Activated CD4-positive, alpha-beta T cell treated with anti-CD3 and anti-CD28 coated beads, Interleukin-2, amount 10 ng/mL, durations not matched to agents 24 days and 14 days (primary cell): ENCODE data around the gene OXSR1. TPM values are rescaled to one million over a fixed set of nuclear protein-coding genes. Genes with fewer than 3 reads are reported as not detected.

Experiments used
- DNase-seq: peaks from one replicate; pipeline ENCODE4 v3.0.0; 2022
- H3K27ac Mint-ChIP-seq: one replicate; pipeline ENCODE4 v1.8.0; 2022; ENCODE audit warnings: mild to moderate bottlenecking, mixed read lengths
- H3K27me3 Mint-ChIP-seq: one replicate; pipeline ENCODE4 v1.8.0; 2022; ENCODE audit warnings: mixed read lengths
- H3K36me3 Mint-ChIP-seq: one replicate; pipeline ENCODE4 v1.8.0; 2022; ENCODE audit warnings: low read depth, mild to moderate bottlenecking, mixed read lengths
- H3K4me1 Mint-ChIP-seq: one replicate; pipeline ENCODE4 v1.8.0; 2021; ENCODE audit warnings: mixed read lengths
- H3K4me3 Mint-ChIP-seq: one replicate; pipeline ENCODE4 v1.8.0; 2022; ENCODE audit warnings: mild to moderate bottlenecking, moderate library complexity, mixed read lengths
- H3K9me3 Mint-ChIP-seq: one replicate; pipeline ENCODE4 v1.8.0; 2021; ENCODE audit warnings: mixed read lengths
- intact Hi-C: fragments of 100-400 bp; cut with micrococcal nuclease; formaldehyde crosslinking; loops from one replicate; pipeline ENCODE4 v1.15.1; 2023
- total RNA-seq: library from RNA; stranded (reverse); gene quantifications from 2 replicates; pipeline ENCODE4 v1.2.3, GENCODE V29; 2022

Gene OXSR1
- total RNA-seq = 56.4 and 58.3 TPM in 2 replicates

DNA sequence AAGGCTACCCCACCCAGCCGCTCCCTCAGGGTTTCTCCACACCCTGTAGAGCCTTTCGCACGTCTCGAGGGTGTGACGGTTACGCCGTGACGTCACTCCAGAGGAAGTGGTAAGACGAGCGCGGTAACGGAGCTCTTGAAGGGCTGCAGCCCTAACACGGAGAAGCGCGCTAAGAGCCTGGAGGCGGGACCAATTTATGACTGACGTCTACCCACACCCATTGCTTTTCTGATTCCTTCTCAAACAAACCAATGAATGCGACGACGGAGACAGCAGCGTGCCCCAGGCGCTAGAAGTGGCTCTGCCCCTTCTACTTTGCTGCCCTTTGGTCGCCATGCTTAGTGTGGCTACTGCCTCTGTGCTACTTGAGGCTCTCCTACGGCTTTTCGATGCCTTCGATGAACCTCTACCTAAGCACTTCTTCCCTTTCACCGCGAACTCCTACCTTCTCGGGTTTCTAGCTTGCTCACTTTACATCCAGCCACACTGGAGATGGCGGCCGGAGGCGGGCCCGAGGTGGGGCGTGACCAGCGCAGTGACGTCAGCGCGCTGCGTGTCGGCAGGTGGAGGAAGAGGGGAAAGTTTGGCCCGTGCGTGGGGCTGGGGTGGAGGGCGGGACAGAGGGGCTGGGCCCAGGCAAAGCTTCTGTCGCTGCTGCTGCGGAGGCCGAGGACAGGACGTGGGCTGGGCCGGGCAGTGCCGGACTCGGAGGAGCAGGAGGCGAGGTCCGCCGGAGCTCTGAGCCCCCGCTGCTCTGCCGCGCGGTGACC, at the start of gene OXSR1:
TSS of gene OXSR1 (plus strand) at position 586 of the 770 bp plus-strand sequence. CDS start 340 bp downstream, outside the sequence.
- H3K4me3 Mint-ChIP-seq = peak within 1 kb of the TSS; percentile 95
- intact Hi-C loops = loop anchor here (1.0 to 10.0 kb wide), 8 partner anchors 28 to 1240 kb away; partner anchors contain the start of genes ACAA1, ACVR2B, DLEC1 and RPSA
- H3K9me3 Mint-ChIP-seq = no peaks in the 10 kb centered on the region
- H3K27me3 Mint-ChIP-seq = no peaks in the 10 kb centered on the region
- peaks cover 30% of the 10 kb centered on the region for H3K36me3 Mint-ChIP-seq
- DNase-seq = peak; percentile 99
- H3K27ac Mint-ChIP-seq = peak within 1 kb of the TSS; percentile 98
- peaks cover 44% of the 10 kb centered on the region for H3K4me1 Mint-ChIP-seq

GRCh38 chr3:38115645-38116427, 49.5 kb upstream of the OXSR1 start:
- no peak overlapping the region for H3K27ac Mint-ChIP-seq
- H3K27me3 Mint-ChIP-seq = no peaks in the 10 kb centered on the region
- H3K9me3 Mint-ChIP-seq = no peaks in the 10 kb centered on the region
- peaks cover 7% of the 10 kb centered on the region for H3K4me1 Mint-ChIP-seq
- DNase-seq = no peak
- no peak overlapping the region for H3K4me3 Mint-ChIP-seq
- H3K36me3 Mint-ChIP-seq = peaks cover 13% of the 10 kb centered on the region
- intact Hi-C loops = no loop called here

DNA sequence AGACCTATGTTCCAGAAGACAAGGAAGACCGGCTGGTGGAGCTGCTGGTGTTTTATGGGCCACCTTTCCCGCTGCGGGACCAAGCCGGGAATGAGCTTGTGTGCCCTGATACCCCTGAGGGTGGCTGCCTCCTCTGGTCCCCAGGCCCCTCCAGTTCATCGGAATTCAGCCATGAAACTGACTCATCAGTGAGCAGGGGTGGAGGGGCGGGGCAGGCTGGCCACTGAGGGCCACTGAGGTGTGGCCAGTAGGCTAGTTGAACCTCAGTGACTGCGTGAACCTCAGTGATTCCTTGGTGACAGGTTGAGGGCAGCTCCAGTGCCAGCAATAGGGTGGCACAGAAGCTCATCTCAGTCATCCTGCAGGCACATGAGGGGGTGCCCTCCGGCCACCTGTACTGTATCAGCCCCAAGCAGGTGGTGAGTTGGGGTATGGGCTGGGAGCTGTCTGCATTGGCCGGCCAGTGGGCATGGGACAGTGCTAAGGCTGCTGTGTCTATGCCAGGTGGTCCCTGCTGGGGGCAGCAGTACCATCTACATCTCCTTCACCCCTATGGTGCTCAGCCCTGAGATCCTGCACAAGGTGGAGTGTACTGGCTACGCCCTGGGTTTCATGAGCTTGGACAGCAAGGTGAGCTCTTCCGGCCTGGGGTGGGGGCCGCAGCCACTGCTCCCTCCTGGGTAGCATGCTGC, 48.7 kb upstream of the OXSR1 start:
- H3K4me3 Mint-ChIP-seq = no peak overlapping the region
- intact Hi-C loops = no loop called here
- no peak for DNase-seq
- H3K9me3 Mint-ChIP-seq = no peaks in the 10 kb centered on the region
- H3K4me1 Mint-ChIP-seq = peaks cover 7% of the 10 kb centered on the region
- no peaks in the 10 kb centered on the region for H3K27me3 Mint-ChIP-seq
- peaks cover 16% of the 10 kb centered on the region for H3K36me3 Mint-ChIP-seq
- no peak overlapping the region for H3K27ac Mint-ChIP-seq

DNA sequence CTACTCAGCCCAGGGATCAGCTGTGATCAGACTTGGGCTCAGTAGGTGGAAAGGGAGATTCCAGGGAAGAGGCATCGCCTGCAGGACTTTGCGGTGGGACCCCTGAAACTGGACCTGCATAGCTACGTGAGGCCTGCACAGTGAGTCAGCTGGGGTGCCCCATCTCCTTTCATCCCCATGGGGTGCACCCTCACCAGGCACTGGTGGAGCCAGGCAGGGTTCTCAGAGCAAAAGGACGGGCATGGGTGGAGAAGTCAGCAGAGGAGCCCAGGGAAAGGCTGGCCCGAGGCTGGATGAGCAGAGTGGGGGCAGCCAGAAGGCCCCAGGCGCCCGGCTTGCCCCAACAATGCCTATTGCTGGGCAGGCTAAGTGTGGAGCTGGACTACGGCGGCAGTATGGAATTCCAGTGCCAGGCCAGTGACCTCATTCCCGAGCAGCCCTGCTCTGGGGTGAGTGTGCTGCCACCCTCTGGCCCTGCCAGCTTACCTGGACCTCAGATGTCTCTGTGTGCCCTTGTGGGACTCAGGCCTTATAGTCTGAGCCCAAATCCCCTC, 48.1 kb upstream of the OXSR1 start:
- no peaks in the 10 kb centered on the region for H3K9me3 Mint-ChIP-seq
- no peak overlapping the region for H3K4me3 Mint-ChIP-seq
- H3K27me3 Mint-ChIP-seq = no peaks in the 10 kb centered on the region
- H3K36me3 Mint-ChIP-seq = peaks cover 16% of the 10 kb centered on the region
- intact Hi-C loops = no loop called here
- H3K27ac Mint-ChIP-seq = no peak overlapping the region
- H3K4me1 Mint-ChIP-seq = peaks cover 7% of the 10 kb centered on the region
- no peak for DNase-seq

- Mint-ChIP-seq H3K4me1 (peaks cover 9% of the 10 kb centered on the region), H3K4me3 (no peak overlapping the region), H3K9me3 (no peaks in the 10 kb centered on the region), H3K27me3 (no peaks in the 10 kb centered on the region), H3K36me3 (peaks cover 22% of the 10 kb centered on the region), H3K27ac (no peak overlapping the region)
- peak; percentile 92 for DNase-seq
- intact Hi-C loops = loop anchor here (1.0 kb wide), 2 partner anchors 228 to 362 kb away; partner anchors contain the start of gene XYLB
These were observed 47.5 kb upstream of the OXSR1 start for GRCh38 chr3:38117748-38118420.

DNA sequence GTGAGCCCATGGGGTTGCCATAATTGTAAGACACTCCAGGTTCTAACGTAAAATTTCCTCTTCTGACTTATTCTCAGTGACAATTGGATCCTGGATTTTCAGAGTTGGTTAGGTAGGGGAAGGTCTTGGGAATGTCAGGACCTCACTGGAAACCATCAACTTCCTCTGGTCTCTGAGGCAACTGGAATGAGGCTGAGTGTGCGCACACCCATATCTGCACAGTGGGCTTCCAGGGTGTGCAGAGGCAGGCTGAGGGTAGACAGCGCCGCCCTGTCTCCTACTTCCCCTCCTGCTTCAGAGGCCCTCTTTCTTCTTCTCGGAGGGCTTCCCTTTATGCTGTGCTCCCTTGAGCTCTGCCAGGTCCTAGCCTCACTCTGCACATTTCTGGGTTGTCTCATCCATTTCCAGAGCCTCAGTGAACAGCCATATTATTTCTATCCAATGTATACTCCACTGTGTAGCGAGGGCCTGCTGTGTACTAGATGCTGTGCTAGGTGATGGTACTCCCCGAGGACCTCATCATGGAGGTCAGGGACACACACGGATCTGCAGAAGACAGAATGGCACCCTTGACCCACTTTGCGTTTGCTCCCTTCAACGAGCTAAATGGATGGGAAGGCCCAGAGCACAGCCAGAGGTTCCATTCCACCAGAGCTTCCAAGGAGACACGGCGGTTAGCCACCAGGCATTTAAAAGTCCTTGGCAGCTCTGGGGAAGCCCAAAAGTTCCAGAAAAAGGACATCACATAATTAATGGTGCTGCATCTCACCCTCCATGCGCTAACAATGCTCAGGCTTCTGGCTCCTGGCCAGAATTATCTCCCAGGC, 46.7 kb upstream of the OXSR1 start:
- H3K4me3 Mint-ChIP-seq = no peak overlapping the region
- intact Hi-C loops = loop anchor here (1.0 kb wide), 2 partner anchors 228 to 362 kb away; partner anchors contain the start of gene XYLB
- no peaks in the 10 kb centered on the region for H3K27me3 Mint-ChIP-seq
- no peak overlapping the region for H3K27ac Mint-ChIP-seq
- peaks cover 27% of the 10 kb centered on the region for H3K36me3 Mint-ChIP-seq
- peaks cover 9% of the 10 kb centered on the region for H3K4me1 Mint-ChIP-seq
- no peaks in the 10 kb centered on the region for H3K9me3 Mint-ChIP-seq
- DNase-seq = no peak

DNA sequence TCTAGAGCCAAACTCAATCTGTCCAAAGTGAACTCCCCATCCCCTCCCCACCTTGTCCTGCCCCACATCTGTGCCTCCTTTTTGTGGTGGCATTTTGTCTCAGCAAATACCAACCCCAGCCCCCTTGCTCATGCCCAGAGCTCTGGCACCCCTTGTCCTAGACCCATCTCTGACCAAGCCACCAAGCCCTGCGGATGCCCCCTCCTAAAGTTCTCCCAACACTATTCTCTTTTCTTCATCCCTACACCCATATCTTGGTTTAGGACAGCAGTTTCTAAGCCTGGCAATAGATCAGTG, 46.1 kb upstream of the OXSR1 start:
- H3K4me1 Mint-ChIP-seq = peaks cover 9% of the 10 kb centered on the region
- H3K9me3 Mint-ChIP-seq = no peaks in the 10 kb centered on the region
- no peak overlapping the region for H3K27ac Mint-ChIP-seq
- DNase-seq = no peak
- intact Hi-C loops = no loop called here
- peaks cover 27% of the 10 kb centered on the region for H3K36me3 Mint-ChIP-seq
- H3K4me3 Mint-ChIP-seq = no peak overlapping the region
- H3K27me3 Mint-ChIP-seq = no peaks in the 10 kb centered on the region

DNA sequence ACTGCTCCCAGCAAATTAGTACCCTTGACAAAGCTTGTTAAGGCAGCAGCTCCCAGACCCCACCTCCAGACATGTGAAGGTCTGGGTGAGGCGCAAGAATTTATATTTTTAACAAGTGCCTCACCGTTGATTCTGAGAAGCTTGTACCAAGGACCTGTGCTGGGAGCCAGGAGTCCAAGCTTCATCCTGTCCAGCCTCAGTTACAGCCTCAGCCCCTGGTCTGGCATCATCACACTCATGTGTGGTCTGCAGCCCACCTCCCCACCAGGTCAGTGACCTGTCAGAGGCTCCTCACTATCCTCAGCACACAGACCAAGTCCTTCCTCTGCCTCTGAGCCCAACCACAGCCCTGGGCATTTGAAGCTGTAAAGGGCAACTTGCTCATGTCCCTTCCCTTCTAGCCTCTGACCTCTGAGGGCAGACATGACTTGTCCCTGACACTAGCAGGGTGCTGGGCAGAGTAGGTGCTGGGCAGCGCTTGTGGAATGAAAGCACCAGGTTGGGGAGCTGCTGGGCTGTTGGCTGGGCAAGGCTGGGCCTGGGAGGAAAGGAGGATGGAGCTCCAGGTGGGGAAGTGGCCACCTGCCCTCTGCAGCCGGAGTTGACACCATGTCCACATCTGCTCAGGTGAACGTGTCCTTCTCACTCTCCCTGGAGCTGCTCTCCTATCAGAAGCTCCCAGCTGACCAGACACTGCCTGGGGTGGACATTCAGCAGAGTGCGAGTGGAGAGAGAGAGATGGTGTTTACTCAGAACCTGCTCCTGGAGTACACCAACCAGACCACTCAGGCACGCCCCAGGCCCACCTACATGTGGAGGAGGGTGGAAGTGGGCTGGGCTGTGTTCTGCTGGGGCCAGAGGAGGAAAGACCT, 45.3 kb upstream of the OXSR1 start:
- no peak for DNase-seq
- H3K27ac Mint-ChIP-seq = no peak overlapping the region
- no peaks in the 10 kb centered on the region for H3K27me3 Mint-ChIP-seq
- H3K4me3 Mint-ChIP-seq = no peak overlapping the region
- H3K9me3 Mint-ChIP-seq = no peaks in the 10 kb centered on the region
- intact Hi-C loops = no loop called here
- peaks cover 31% of the 10 kb centered on the region for H3K36me3 Mint-ChIP-seq
- peaks cover 9% of the 10 kb centered on the region for H3K4me1 Mint-ChIP-seq

DNA sequence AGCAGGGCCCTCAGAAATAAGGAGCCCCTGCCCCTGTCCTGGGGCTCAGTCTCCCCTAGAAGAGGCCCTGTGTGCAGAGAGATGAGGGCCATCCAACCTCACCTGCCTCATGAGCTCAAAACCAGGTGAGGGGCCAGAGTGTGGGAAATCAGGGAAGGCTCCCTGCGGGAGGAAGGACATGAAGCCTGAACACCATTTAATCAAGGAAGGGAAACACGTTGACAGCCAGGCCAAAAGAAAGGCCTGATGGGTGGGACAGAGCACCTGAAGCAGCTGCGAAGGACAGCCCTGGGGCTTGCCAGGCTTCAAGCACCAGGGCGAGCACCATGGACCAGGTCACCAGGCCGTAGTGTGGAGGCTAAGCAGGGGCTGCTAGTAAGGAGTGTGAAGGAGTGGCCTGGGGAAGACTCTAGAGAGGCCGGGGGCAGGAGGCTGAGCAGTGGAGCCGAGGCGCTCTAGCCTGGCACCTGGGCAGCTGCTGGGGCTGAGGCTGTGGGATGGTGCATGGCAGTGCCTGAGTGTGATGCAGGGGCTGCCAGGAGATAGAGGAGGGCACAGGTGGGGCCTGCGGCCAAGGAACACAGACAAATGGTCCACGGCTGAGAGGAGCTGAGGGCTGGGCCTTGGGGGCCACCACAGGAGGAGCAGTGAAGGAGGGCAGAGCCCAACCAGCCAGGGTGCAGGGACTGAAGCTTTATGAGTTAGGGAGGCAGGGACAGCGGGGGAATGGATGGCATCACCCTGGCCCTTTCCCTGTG, 44.5 kb upstream of the OXSR1 start:
- H3K4me3 Mint-ChIP-seq = no peak overlapping the region
- H3K36me3 Mint-ChIP-seq = peaks cover 39% of the 10 kb centered on the region
- peaks cover 8% of the 10 kb centered on the region for H3K4me1 Mint-ChIP-seq
- DNase-seq = no peak
- no peaks in the 10 kb centered on the region for H3K27me3 Mint-ChIP-seq
- no peaks in the 10 kb centered on the region for H3K9me3 Mint-ChIP-seq
- peak overlapping the region; percentile 34 for H3K27ac Mint-ChIP-seq
- intact Hi-C loops = no loop called here

- peaks cover 7% of the 10 kb centered on the region for H3K4me1 Mint-ChIP-seq
- H3K27ac Mint-ChIP-seq = no peak overlapping the region
- peaks cover 42% of the 10 kb centered on the region for H3K36me3 Mint-ChIP-seq
- no peaks in the 10 kb centered on the region for H3K9me3 Mint-ChIP-seq
- intact Hi-C loops = no loop called here
- no peak for DNase-seq
- H3K4me3 Mint-ChIP-seq = no peak overlapping the region
- no peaks in the 10 kb centered on the region for H3K27me3 Mint-ChIP-seq
These were observed 43.9 kb upstream of the OXSR1 start for GRCh38 chr3:38121451-38121831.

GRCh38 chr3:38121832-38122461, 43.4 kb upstream of the OXSR1 start:
- peaks cover 45% of the 10 kb centered on the region for H3K36me3 Mint-ChIP-seq
- H3K27ac Mint-ChIP-seq = no peak overlapping the region
- no peaks in the 10 kb centered on the region for H3K9me3 Mint-ChIP-seq
- no peak for DNase-seq
- no peaks in the 10 kb centered on the region for H3K27me3 Mint-ChIP-seq
- H3K4me3 Mint-ChIP-seq = no peak overlapping the region
- intact Hi-C loops = no loop called here
- H3K4me1 Mint-ChIP-seq = peaks cover 7% of the 10 kb centered on the region
